RWPE1 (cell line): Measurements from ENCODE around the gene DUS4L.

ENCODE experiments used
- CTCF ChIA-PET: fragments of 350-600 bp; sonication (Branson Sonifier 250); formaldehyde crosslinking; extraction: SDS; loops from one replicate; lab custom pipeline; 2021; lab: Yijun Ruan, JAX
- POLR2A ChIA-PET: fragments of 400-600 bp; formaldehyde crosslinking; extraction: SDS; loops from one replicate; lab custom pipeline; 2020; ENCODE audit warnings: antibody characterized with exemption; ENCODE audit not compliant: low non-redundant PET; lab: Yijun Ruan, JAX
- DNase-seq: peaks from one replicate; pipeline ENCODE4 v3.0.0; 2012; ENCODE audit warnings: low spot score
- H3K27ac ChIP-seq: fragments of 450-650 bp; 2 replicates; pipeline ENCODE4 v1.5.1; 2017
- TF ChIP-seq, protein P1 (sequence below): fragments of 450-650 bp; conservative IDR thresholded peaks from 2 replicates; pipeline ENCODE4 v1.5.1; 2017; ENCODE audit warnings: low read depth, mild to moderate bottlenecking

The DUS4L gene

GRCh38 chr7:107579885-107580715 is 16.3 kb downstream of the DUS4L start, which contains the start of gene BCAP29:
Gene BCAP29 (plus strand): TSS chr7:107580246. CDS start chr7:107580773, 527 bp downstream.
- peak within 1 kb of the TSS; percentile 85 for H3K27ac ChIP-seq
- ChIA-PET POLR2A (no interaction called here), CTCF (interaction anchor here (0.6 to 0.8 kb wide), 6 partner anchors 9 to 299 kb away, joined by 3 to 5 read pairs (median 4); no protein-coding TSS in a partner anchor)
- DNase-seq, result no peak
- TF ChIP-seq, protein P1, sequence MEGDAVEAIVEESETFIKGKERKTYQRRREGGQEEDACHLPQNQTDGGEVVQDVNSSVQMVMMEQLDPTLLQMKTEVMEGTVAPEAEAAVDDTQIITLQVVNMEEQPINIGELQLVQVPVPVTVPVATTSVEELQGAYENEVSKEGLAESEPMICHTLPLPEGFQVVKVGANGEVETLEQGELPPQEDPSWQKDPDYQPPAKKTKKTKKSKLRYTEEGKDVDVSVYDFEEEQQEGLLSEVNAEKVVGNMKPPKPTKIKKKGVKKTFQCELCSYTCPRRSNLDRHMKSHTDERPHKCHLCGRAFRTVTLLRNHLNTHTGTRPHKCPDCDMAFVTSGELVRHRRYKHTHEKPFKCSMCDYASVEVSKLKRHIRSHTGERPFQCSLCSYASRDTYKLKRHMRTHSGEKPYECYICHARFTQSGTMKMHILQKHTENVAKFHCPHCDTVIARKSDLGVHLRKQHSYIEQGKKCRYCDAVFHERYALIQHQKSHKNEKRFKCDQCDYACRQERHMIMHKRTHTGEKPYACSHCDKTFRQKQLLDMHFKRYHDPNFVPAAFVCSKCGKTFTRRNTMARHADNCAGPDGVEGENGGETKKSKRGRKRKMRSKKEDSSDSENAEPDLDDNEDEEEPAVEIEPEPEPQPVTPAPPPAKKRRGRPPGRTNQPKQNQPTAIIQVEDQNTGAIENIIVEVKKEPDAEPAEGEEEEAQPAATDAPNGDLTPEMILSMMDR, result peak; percentile 45

- CTCF ChIA-PET, result interaction anchor here (0.6 to 0.8 kb wide), 3 partner anchors 9 to 298 kb away, joined by 3 to 5 read pairs (median 3); no protein-coding TSS in a partner anchor
Measured at GRCh38 chr7:107580716-107581383, 17.1 kb downstream of the DUS4L start.

GRCh38 chr7:107581387-107582013 is 17.7 kb downstream of the DUS4L start:
- TF ChIP-seq, protein P1, result no peak
- DNase-seq, result no peak
- CTCF ChIA-PET, result interaction anchor here (0.8 kb wide), 1 partner anchor 9 kb away, joined by 3 read pairs; no protein-coding TSS in a partner anchor
- H3K27ac ChIP-seq, result no peak overlapping the region
- POLR2A ChIA-PET, result no interaction called here

More at GRCh38 chr7:107580716-107581383, 17.1 kb downstream of the DUS4L start:
- TF ChIP-seq, protein P1, result 0 out of 2 replicates have a peak, but pooled peaks have one; percentile 18
- no peak for DNase-seq
- POLR2A ChIA-PET, result no interaction called here
- peak overlapping the region; percentile 85 for H3K27ac ChIP-seq

GRCh38 chr7:107582875-107583274 is 19.1 kb downstream of the DUS4L start:
- no peak overlapping the region for H3K27ac ChIP-seq
- DNase-seq, result no peak
- ChIA-PET CTCF (no interaction called here), POLR2A (no interaction called here)
- TF ChIP-seq, protein P1, result no peak

DNA sequence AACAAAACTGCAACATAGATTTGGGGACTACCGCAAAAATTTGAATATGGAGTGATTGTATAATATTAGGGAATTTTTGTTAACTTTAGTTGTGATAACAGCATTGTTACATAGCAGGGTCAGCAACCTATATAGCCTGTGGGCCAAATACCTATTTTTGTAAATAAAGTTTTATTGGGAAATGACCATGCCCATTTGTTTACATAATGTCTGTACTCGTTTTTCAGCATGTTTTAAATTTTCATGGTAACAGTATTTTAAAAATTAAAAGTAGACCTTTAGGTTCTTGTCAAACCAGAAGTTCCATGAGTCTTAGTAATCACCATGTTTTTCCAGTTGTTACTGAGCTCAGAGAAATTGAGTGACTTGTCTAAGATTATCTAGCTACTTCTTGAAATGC is 20.9 kb downstream of the DUS4L start:
- TF ChIP-seq, protein P1, result no peak
- H3K27ac ChIP-seq, result no peak overlapping the region
- CTCF ChIA-PET, result interaction anchor here (0.7 kb wide), 1 partner anchor 792 kb away, joined by 4 read pairs; no protein-coding TSS in a partner anchor
- DNase-seq, result no peak
- POLR2A ChIA-PET, result no interaction called here

DNA sequence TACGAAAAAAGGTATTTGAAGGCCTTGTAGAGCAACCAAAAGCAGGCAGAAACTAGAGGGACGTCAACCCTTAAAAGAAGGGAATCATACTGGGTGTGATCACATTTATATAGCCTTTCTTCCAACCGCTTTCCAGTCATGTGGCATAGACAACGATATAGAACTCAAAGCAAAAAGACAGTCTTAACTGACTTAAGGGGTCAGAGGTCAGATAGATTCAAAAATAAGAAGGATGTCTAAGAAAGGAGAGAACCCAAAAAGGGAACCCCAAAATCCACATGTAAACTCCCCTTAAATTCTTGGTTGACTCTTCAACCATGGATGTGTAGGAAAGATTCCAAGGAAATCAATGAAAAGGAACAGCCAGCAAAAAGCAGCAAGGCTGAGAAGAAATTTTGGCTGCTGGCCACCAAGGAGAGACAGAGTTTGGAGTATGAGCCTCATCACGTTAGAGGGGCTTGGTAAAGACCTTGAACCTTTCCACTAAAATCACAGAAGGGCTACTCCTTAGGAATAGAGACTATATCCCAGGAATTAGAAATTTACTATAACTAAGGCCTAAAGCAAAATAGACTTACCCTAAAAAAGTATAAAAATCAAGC is 24.9 kb downstream of the DUS4L start:
- POLR2A ChIA-PET, result no interaction called here
- no peak for DNase-seq
- no peak overlapping the region for H3K27ac ChIP-seq
- TF ChIP-seq, protein P1, result no peak
- CTCF ChIA-PET, result no interaction called here
